Prostate gland (tissue), 2 donors: ENCODE results near the gene CTNNA1. TPM values are rescaled to one million over a fixed set of nuclear protein-coding genes. Genes with fewer than 3 reads are reported as not detected.
"Not testable (repeated sequence)": the region's sequence is repeated elsewhere in the genome, so short reads cannot be mapped to it uniquely, and the experiment has no call there.

Source experiments
- DNase-seq: peaks from one replicate; pipeline ENCODE4 v3.0.0-alpha.2; 2019; ENCODE audit warnings: low spot score
- H3K27ac ChIP-seq, 2 donors: fragments of 200-600 bp; sonication (generic); 2 replicates each; pipeline ENCODE4 v1.5.1; 2017 to 2019
- H3K27me3 ChIP-seq: fragments of 200-600 bp; sonication (generic); replicated peaks from 2 replicates; pipeline ENCODE4 v1.5.1; 2019; ENCODE audit not compliant: insufficient read depth
- H3K36me3 ChIP-seq, 2 donors: fragments of 200-600 bp; sonication (generic); 1 replicate in 1 of 2; 2 replicates in 1 of 2; pipeline versions ENCODE4 v1.5.1 to v1.8.1; 2017 to 2019
- H3K4me1 ChIP-seq: fragments of 200-600 bp; sonication (generic); replicated peaks from 2 replicates; pipeline ENCODE4 v1.5.1; 2019
- H3K4me3 ChIP-seq, 2 donors: fragments of 200-600 bp; sonication (generic); 2 replicates each; pipeline ENCODE4 v1.5.1; 2017 to 2019
- H3K9me3 ChIP-seq: fragments of 200-600 bp; sonication (generic); 2 replicates; pipeline ENCODE4 v1.5.1; 2017
- CTCF ChIP-seq, 4 experiments: fragments of 200-600 bp in 2 of 4; fragments of 450-650 bp in 2 of 4; sonication (generic) in 2 of 4; IDR thresholded peaks; 1 replicate in 3 of 4; 2 replicates in 1 of 4; pipeline ENCODE4 v1.5.1; 2016 to 2019; ENCODE audit warnings: antibody characterized with exemption in 4 of 4, mild to moderate bottlenecking in 2 of 4, moderate library complexity in 2 of 4
- POLR2A ChIP-seq: fragments of 450-650 bp; IDR thresholded peaks from one replicate; pipeline ENCODE4 v1.6.1; 2016; ENCODE audit warnings: antibody characterized with exemption, mild to moderate bottlenecking
- POLR2AphosphoS5 ChIP-seq: sonication (generic); formaldehyde crosslinking; IDR thresholded peaks from one replicate; pipeline ENCODE4 v1.6.1; 2017; ENCODE audit warnings: antibody characterized with exemption
- WGBS: methylation state at CpG from one replicate; pipeline ENCODE4 v1.1.5; 2018; 5-methylcytosine and 5-hydroxymethylcytosine counted together
- intact Hi-C: fragments of 100-400 bp; cut with DNase I; formaldehyde crosslinking; loops from one replicate; pipeline ENCODE4 v1.14.2; 2022
- total RNA-seq, 2 donors: library from RNA; depleted of rRNA; stranded (reverse); fragments of >200 nt; gene quantifications; one replicate each; pipeline ENCODE4 v1.1.0, GENCODE V29; 2016

Gene CTNNA1
- total RNA-seq, 2 donors from 2014 or later = 210 to 212 TPM

GRCh38 chr5:138712324-138712723 lies 40.9 kb upstream of the CTNNA1 start:
- DNase-seq = no peak
- H3K9me3 ChIP-seq = no peaks in the 10 kb centered on the region
- intact Hi-C loops = no loop called here
- TF ChIP-seq POLR2A (no peak), POLR2AphosphoS5 (no peak), CTCF (IDR thresholded peaks at IDR 0.05) (no peak)
- H3K4me3 ChIP-seq = no peak overlapping the region
- H3K4me1 ChIP-seq = no peaks in the 10 kb centered on the region
- no peak overlapping the region for H3K27ac ChIP-seq
- WGBS = 96% methylated on average over 8 of the region's 8 CpGs
- no peaks in the 10 kb centered on the region for H3K36me3 ChIP-seq
- H3K27me3 ChIP-seq = no peaks in the 10 kb centered on the region

GRCh38 chr5:138712791-138713190 lies 40.4 kb upstream of the CTNNA1 start:
- no peaks in the 10 kb centered on the region for H3K36me3 ChIP-seq
- H3K27me3 ChIP-seq = no peaks in the 10 kb centered on the region
- no peak overlapping the region for H3K4me3 ChIP-seq
- WGBS = 87% methylated on average over 5 of the region's 5 CpGs
- no peaks in the 10 kb centered on the region for H3K9me3 ChIP-seq
- TF ChIP-seq POLR2AphosphoS5 (no peak), CTCF (IDR thresholded peaks at IDR 0.05) (no peak), POLR2A (no peak)
- intact Hi-C loops = no loop called here
- H3K4me1 ChIP-seq = no peaks in the 10 kb centered on the region
- DNase-seq = no peak
- no peak overlapping the region for H3K27ac ChIP-seq

- DNase-seq = no peak
- H3K36me3 ChIP-seq = no peaks in the 10 kb centered on the region
- intact Hi-C loops = no loop called here
- H3K27ac ChIP-seq = no peak overlapping the region
- no peaks in the 10 kb centered on the region for H3K27me3 ChIP-seq
- no peaks in the 10 kb centered on the region for H3K9me3 ChIP-seq
- no peak overlapping the region for H3K4me3 ChIP-seq
- H3K4me1 ChIP-seq = no peaks in the 10 kb centered on the region
- TF ChIP-seq POLR2AphosphoS5 (no peak), CTCF (IDR thresholded peaks at IDR 0.05) (no peak), POLR2A (no peak)
These were observed 40.0 kb upstream of the CTNNA1 start for GRCh38 chr5:138713247-138713646.

GRCh38 chr5:138714694-138715093 lies 38.5 kb upstream of the CTNNA1 start:
- H3K9me3 ChIP-seq = no peaks in the 10 kb centered on the region
- intact Hi-C loops = no loop called here
- H3K4me3 ChIP-seq = no peak overlapping the region
- H3K4me1 ChIP-seq = no peaks in the 10 kb centered on the region
- no peak overlapping the region for H3K27ac ChIP-seq
- WGBS = 88% methylated on average over 3 of the region's 3 CpGs
- H3K36me3 ChIP-seq = no peaks in the 10 kb centered on the region
- H3K27me3 ChIP-seq = no peaks in the 10 kb centered on the region
- DNase-seq = no peak
- TF ChIP-seq CTCF (IDR thresholded peaks at IDR 0.05) (no peak), POLR2A (no peak), POLR2AphosphoS5 (no peak)

GRCh38 chr5:138715931-138716432 lies 37.2 kb upstream of the CTNNA1 start:
- H3K4me1 ChIP-seq, intact Hi-C loops: not testable (repeated sequence)

More at GRCh38 chr5:138715931-138716432, 37.2 kb upstream of the CTNNA1 start:
- H3K9me3 ChIP-seq, H3K27me3 ChIP-seq, H3K4me3 ChIP-seq, H3K36me3 ChIP-seq, H3K27ac ChIP-seq, DNase-seq: not testable (repeated sequence)
- 59% methylated on average over 8 of the region's 8 CpGs for WGBS
